Brain microvascular endothelial cell (primary cell): ENCODE results near the gene TMTC1.

Source experiments
- DNase-seq: peaks from one replicate; pipeline ENCODE4 v3.0.0-alpha.2; 2020
- H3K27ac ChIP-seq: fragments of 250-450 bp; sonication (Bioruptor Pico); 2 replicates; pipeline ENCODE4 v1.5.1; 2020; ENCODE audit warnings: mild to moderate bottlenecking, moderate library complexity
- H3K27me3 ChIP-seq: fragments of 250-450 bp; sonication (Bioruptor Pico); replicated peaks from 2 replicates; pipeline ENCODE4 v1.5.1; 2020; ENCODE audit warnings: mild to moderate bottlenecking
- H3K36me3 ChIP-seq: fragments of 250-450 bp; sonication (Bioruptor Pico); replicated peaks from 2 replicates; pipeline ENCODE4 v1.5.1; 2020; ENCODE audit warnings: mild to moderate bottlenecking
- H3K4me3 ChIP-seq: 2 replicates; pipeline ENCODE4 v1.5.1; 2011; ENCODE audit warnings: low read depth, mild to moderate bottlenecking, control low read depth, low read length, moderate library complexity
- CTCF ChIP-seq: IDR thresholded peaks from 2 replicates; pipeline ENCODE4 v1.5.1; 2011; ENCODE audit warnings: low read depth, mild to moderate bottlenecking, moderate library complexity, low read length, control low read depth, inconsistent platforms; ENCODE audit errors: missing control alignments
- in situ Hi-C: cut with HindIII; loops from 2 replicates; pipeline ENCODE4 v1.10.0; 2017; ENCODE audit warnings: low sequenced_read_pairs, low pct_ligation_motif_present

Gene TMTC1

GRCh38 chr12:29688914-29689313 lies 94.8 kb downstream of the TMTC1 start:
- no peaks in the 10 kb centered on the region for H3K36me3 ChIP-seq
- no peak for TF ChIP-seq CTCF
- no peaks in the 10 kb centered on the region for H3K27me3 ChIP-seq
- no peak overlapping the region for H3K27ac ChIP-seq
- DNase-seq = no peak
- in situ Hi-C loops = no loop called here
- H3K4me3 ChIP-seq = no peak overlapping the region

- Histone ChIP-seq H3K4me3 (no peak overlapping the region), H3K27ac (no peak overlapping the region), H3K27me3 (no peaks in the 10 kb centered on the region), H3K36me3 (no peaks in the 10 kb centered on the region)
- in situ Hi-C loops = no loop called here
- DNase-seq = no peak
- no peak for TF ChIP-seq CTCF
Observed at GRCh38 chr12:29682088-29682487, 101.7 kb downstream of the TMTC1 start.

GRCh38 chr12:29681370-29681769 lies 102.4 kb downstream of the TMTC1 start:
- Histone ChIP-seq H3K36me3 (no peaks in the 10 kb centered on the region), H3K4me3 (no peak overlapping the region), H3K27me3 (no peaks in the 10 kb centered on the region), H3K27ac (no peak overlapping the region)
- no peak for DNase-seq
- no peak for TF ChIP-seq CTCF
- in situ Hi-C loops = no loop called here

- TF ChIP-seq CTCF = no peak
- H3K27me3 ChIP-seq = no peaks in the 10 kb centered on the region
- in situ Hi-C loops = no loop called here
Observed at GRCh38 chr12:29676676-29677075, 107.1 kb downstream of the TMTC1 start.

GRCh38 chr12:29674463-29674862 lies 109.3 kb downstream of the TMTC1 start:
- H3K36me3 ChIP-seq = no peaks in the 10 kb centered on the region

More at GRCh38 chr12:29676676-29677075, 107.1 kb downstream of the TMTC1 start:
- no peak overlapping the region for H3K27ac ChIP-seq
- DNase-seq = no peak
- H3K36me3 ChIP-seq = no peaks in the 10 kb centered on the region
- no peak overlapping the region for H3K4me3 ChIP-seq

More at GRCh38 chr12:29674463-29674862, 109.3 kb downstream of the TMTC1 start:
- DNase-seq = no peak
- in situ Hi-C loops = no loop called here
- H3K27ac ChIP-seq = no peak overlapping the region
- no peaks in the 10 kb centered on the region for H3K27me3 ChIP-seq
- TF ChIP-seq CTCF = no peak
- no peak overlapping the region for H3K4me3 ChIP-seq
